Caco-2 (cell line): ENCODE data around the gene TSPAN5. TPM values are rescaled to one million over a fixed set of nuclear protein-coding genes. Genes with fewer than 3 reads are reported as not detected.

Experiments used
- BruUV-seq: library from RNA; stranded (reverse); fragments of 400-500 nt; replicated peaks from 2 replicates; lab custom pipeline; 2021; lab: Mats Ljungman, UMichigan
- CTCF ChIA-PET: fragments of 300-600 bp; sonication (Branson Sonifier 250); formaldehyde crosslinking; loops from one replicate; lab custom pipeline; 2022; ENCODE audit warnings: antibody characterized with exemption; lab: Charles Lee
- POLR2A ChIA-PET: fragments of 300-600 bp; sonication (Branson Sonifier 250); formaldehyde crosslinking; loops from one replicate; lab custom pipeline; 2022; ENCODE audit warnings: antibody characterized with exemption; lab: Charles Lee
- DNase-seq, 2 experiments: peaks; one replicate each; pipeline versions ENCODE4 v3.0.0 to v3.0.0-alpha.2; 2020 to 2022
- H3K27me3 ChIP-seq: replicated peaks from 2 replicates; pipeline ENCODE4 v1.6.0; 2011; ENCODE audit warnings: low read length; ENCODE audit not compliant: control insufficient read depth, insufficient read depth
- H3K36me3 ChIP-seq: 2 replicates; pipeline ENCODE4 v1.5.1; 2011; ENCODE audit warnings: low read length; ENCODE audit not compliant: control insufficient read depth, insufficient read depth
- H3K4me1 ChIP-seq: fragments of 250-450 bp; sonication (Bioruptor Pico); 2 replicates; pipeline ENCODE4 v1.5.1; 2020; ENCODE audit warnings: mild to moderate bottlenecking
- H3K4me3 ChIP-seq: 2 replicates; pipeline ENCODE4 v1.5.1; 2011; ENCODE audit warnings: low read depth, mild to moderate bottlenecking, control low read depth, low read length
- H3K9me3 ChIP-seq: fragments of 250-450 bp; sonication (Bioruptor Pico); 2 replicates; pipeline ENCODE4 v1.5.1; 2020; ENCODE audit warnings: mild to moderate bottlenecking, moderate library complexity
- H3K27ac Mint-ChIP-seq: one replicate; pipeline ENCODE4 v1.8.0; 2022; ENCODE audit warnings: mixed read lengths; ENCODE audit not compliant: unreplicated experiment
- H3K27me3 Mint-ChIP-seq: one replicate; pipeline ENCODE4 v1.8.0; 2022; ENCODE audit warnings: mixed read lengths; ENCODE audit not compliant: insufficient read depth, unreplicated experiment
- H3K36me3 Mint-ChIP-seq: one replicate; pipeline ENCODE4 v1.8.0; 2022; ENCODE audit warnings: mild to moderate bottlenecking, mixed read lengths; ENCODE audit not compliant: insufficient read depth, unreplicated experiment
- H3K4me1 Mint-ChIP-seq: one replicate; pipeline ENCODE4 v1.8.0; 2022; ENCODE audit warnings: low read depth, mixed read lengths; ENCODE audit not compliant: unreplicated experiment
- H3K4me3 Mint-ChIP-seq: one replicate; pipeline ENCODE4 v1.8.0; 2022; ENCODE audit warnings: mild to moderate bottlenecking, moderate library complexity, mixed read lengths; ENCODE audit not compliant: unreplicated experiment
- H3K9me3 Mint-ChIP-seq: one replicate; pipeline ENCODE4 v1.8.0; 2022; ENCODE audit warnings: mixed read lengths; ENCODE audit not compliant: unreplicated experiment
- CTCF ChIP-seq, 2 experiments: fragments of 200-600 bp in 1 of 2; IDR thresholded peaks; 1 replicate in 1 of 2; 2 replicates in 1 of 2; pipeline versions ENCODE4 v1.5.1 to v1.8.0; 2011 to 2022; ENCODE audit warnings: antibody characterized with exemption in 1 of 2, control low read depth in 1 of 2, inconsistent platforms in 1 of 2, low read depth in 1 of 2, low read length in 1 of 2, mild to moderate bottlenecking in 1 of 2, moderate library complexity in 1 of 2; ENCODE audit not compliant: insufficient read depth in 1 of 2, severe bottlenecking in 1 of 2, unreplicated experiment in 1 of 2
- intact Hi-C: fragments of 100-400 bp; cut with micrococcal nuclease; formaldehyde crosslinking; loops from one replicate; pipeline ENCODE4 v1.10.0; 2022; ENCODE audit not compliant: unreplicated experiment
- total RNA-seq: library from RNA; stranded (reverse); gene quantifications from 2 replicates; pipeline ENCODE4 v1.2.3, GENCODE V29; 2022

TSPAN5 gene
- total RNA-seq, 1 experiment from 2014 or later: 24.1 TPM

GRCh38 chr4:98618680-98619079, 39.7 kb downstream of the TSPAN5 start:
- ChIA-PET POLR2A (no interaction called here), CTCF (no interaction called here)
- Mint-ChIP-seq H3K9me3 (no peaks in the 10 kb centered on the region), H3K4me1 (peaks cover 24% of the 10 kb centered on the region), H3K36me3 (no peaks in the 10 kb centered on the region), H3K27me3 (no peaks in the 10 kb centered on the region), H3K4me3 (no peak overlapping the region), H3K27ac (no peak overlapping the region)
- Histone ChIP-seq H3K27me3 (no peaks in the 10 kb centered on the region), H3K36me3 (no peaks in the 10 kb centered on the region), H3K9me3 (no peaks in the 10 kb centered on the region), H3K4me1 (peaks cover 14% of the 10 kb centered on the region), H3K4me3 (no peak overlapping the region)
- intact Hi-C loops: no loop called here
- no peak for DNase-seq
- no TSS peak for BruUV-seq
- TF ChIP-seq CTCF (IDR thresholded peaks at IDR 0.05; ENCODE audit: insufficient read depth in 1 of 2, low read depth in 1 of 2, low read length in 1 of 2, severe bottlenecking in 1 of 2, unreplicated experiment in 1 of 2): no peak

GRCh38 chr4:98617358-98618047, 40.9 kb downstream of the TSPAN5 start:
- Histone ChIP-seq H3K9me3 (no peaks in the 10 kb centered on the region), H3K4me1 (peaks cover 2% of the 10 kb centered on the region; the same call in 1 of the 2 replicates), H3K36me3 (no peaks in the 10 kb centered on the region), H3K27me3 (no peaks in the 10 kb centered on the region), H3K4me3 (no peak overlapping the region)
- DNase-seq: no peak
- Mint-ChIP-seq H3K9me3 (no peaks in the 10 kb centered on the region), H3K4me3 (no peak overlapping the region), H3K27me3 (no peaks in the 10 kb centered on the region), H3K36me3 (no peaks in the 10 kb centered on the region), H3K27ac (no peak overlapping the region), H3K4me1 (peaks cover 19% of the 10 kb centered on the region)
- BruUV-seq: no TSS peak
- POLR2A ChIA-PET: no interaction called here
- no peak for TF ChIP-seq CTCF (IDR thresholded peaks at IDR 0.05; ENCODE audit: insufficient read depth in 1 of 2, low read depth in 1 of 2, low read length in 1 of 2, severe bottlenecking in 1 of 2, unreplicated experiment in 1 of 2)
- CTCF ChIA-PET: no interaction called here
- intact Hi-C loops: no loop called here

DNA sequence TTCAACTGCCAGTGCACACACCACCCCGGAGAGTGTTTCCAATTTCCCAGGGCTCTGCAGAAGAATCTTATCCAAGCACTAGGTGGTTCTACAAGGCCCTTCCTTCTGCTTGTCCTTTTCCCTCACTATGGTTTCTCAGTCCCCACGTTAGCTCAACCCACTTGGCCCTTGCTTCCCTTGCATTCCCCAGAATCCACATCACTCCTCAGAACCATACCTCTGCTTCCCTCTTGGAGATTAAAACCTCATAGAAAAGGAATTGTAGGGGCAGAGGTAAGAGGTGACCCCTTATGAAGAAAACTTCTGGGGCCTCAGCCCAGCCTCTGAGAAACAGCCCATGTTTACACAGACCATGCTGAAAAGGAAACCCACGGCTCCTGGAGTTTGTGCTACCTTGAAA, 42.4 kb downstream of the TSPAN5 start:
- Mint-ChIP-seq H3K9me3 (no peaks in the 10 kb centered on the region), H3K27ac (no peak overlapping the region)
- no peaks in the 10 kb centered on the region for H3K36me3 ChIP-seq

More for the DNA sequence above, 42.4 kb downstream of the TSPAN5 start:
- CTCF ChIA-PET: no interaction called here
- no peaks in the 10 kb centered on the region for H3K36me3 Mint-ChIP-seq
- Histone ChIP-seq H3K4me3 (no peak overlapping the region), H3K27me3 (no peaks in the 10 kb centered on the region), H3K9me3 (no peaks in the 10 kb centered on the region), H3K4me1 (no peaks in the 10 kb centered on the region; the same call in 1 of the 2 replicates)
- TF ChIP-seq CTCF (IDR thresholded peaks at IDR 0.05; ENCODE audit: insufficient read depth in 1 of 2, low read depth in 1 of 2, low read length in 1 of 2, severe bottlenecking in 1 of 2, unreplicated experiment in 1 of 2): no peak
- POLR2A ChIA-PET: no interaction called here
- no peak for DNase-seq
- intact Hi-C loops: no loop called here
- BruUV-seq: no TSS peak
- no peak overlapping the region for H3K4me3 Mint-ChIP-seq
- no peaks in the 10 kb centered on the region for H3K27me3 Mint-ChIP-seq
- peaks cover 17% of the 10 kb centered on the region for H3K4me1 Mint-ChIP-seq
